Fibroblast of gingiva (primary cell): ENCODE measurements around the gene PSMA8.
"Not testable (repeated sequence)": the region's sequence is repeated elsewhere in the genome, so short reads cannot be mapped to it uniquely, and the experiment has no call there.

Source experiments
- DNase-seq: peaks from one replicate; pipeline ENCODE4 v3.0.0-alpha.2; 2011; ENCODE audit warnings: low read depth

The PSMA8 gene

GRCh38 chr18:26133652-26134051 is at the start of gene PSMA8:
PSMA8 (plus strand) TSS chr18:26133869; CDS start chr18:26133966, 97 bp downstream.
- peak; percentile 2 for DNase-seq

DNA sequence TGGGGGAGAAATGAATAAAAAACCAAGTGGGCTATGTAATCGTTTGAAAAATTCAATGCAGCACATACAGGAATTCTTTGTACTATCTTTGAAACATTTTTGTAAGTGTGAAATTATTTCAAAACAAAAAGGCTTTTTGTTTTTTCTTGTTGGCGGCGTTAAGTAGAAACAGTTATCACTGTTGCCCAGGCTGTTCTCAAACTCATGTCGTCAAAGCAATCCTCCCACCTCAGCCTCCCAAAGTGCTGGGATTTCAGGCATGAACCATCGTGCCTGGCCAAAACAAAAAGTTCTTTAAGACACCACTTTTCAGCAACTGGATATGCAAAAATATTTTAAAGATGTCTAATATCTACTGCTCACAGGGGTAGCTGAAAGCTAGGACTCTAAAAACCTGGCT is 48.6 kb upstream of the PSMA8 start:
- DNase-seq, result no peak

- DNase-seq, result no peak
Measured at GRCh38 chr18:26086959-26087358, 46.7 kb upstream of the PSMA8 start.

DNA sequence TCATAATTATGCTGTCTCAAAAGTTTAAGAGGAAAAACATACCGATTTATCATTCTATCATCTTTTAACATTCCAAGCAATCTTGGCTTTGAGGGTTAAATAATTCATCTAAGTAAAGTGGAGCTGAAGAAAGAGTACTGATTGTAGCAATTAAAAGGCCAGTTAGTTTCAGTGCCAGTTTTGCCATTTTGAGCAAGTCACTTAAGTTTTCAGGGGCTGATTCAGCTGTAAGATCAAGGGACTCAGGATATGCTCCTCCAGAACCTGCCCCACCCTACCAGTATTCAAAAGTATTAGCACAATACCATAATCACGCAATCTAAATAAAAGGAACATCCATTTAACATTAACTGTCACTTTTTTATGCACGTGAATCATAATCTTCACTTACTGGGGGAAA is 45.2 kb upstream of the PSMA8 start:
- DNase-seq, result no peak

DNA sequence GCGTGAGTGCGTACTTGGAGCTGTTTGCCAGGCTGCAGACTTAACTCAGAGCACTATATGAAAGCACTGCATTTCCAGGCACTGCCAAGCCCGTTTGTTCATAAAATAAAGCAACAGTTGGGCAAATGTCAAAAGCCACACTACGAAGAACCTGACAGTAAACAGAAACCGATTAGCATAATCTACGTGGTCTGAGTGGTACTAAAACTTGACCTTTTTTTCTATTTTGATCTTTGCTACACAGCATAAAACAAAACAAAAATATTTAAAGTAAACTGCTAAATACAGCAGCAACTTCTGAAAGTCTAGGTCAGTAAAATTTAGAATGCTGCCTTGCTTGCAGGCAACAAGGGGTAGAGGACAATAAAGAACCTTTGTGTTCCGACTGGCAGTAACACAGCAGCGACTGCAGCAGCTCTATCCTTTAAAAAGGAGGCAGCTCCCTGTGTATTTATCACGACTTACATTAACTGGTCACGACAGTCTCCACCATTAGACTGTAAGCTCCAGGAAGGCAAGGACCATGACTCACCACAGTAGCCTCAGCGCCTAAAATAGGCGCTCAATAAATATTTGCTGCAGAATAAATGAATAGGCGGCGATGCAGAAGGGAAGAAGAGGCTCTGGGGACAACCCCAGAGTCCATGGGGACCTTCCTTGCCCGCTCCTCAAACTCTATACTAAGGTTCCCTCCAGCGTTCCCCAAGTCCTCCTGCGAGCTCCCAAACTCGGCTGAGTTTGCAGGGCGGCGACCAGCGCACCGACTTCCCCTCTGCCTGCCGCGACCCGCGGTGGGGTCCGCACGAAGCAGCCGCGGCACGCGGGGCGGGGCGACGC is 44.2 kb upstream of the PSMA8 start:
- DNase-seq, result peak; percentile 20

DNA sequence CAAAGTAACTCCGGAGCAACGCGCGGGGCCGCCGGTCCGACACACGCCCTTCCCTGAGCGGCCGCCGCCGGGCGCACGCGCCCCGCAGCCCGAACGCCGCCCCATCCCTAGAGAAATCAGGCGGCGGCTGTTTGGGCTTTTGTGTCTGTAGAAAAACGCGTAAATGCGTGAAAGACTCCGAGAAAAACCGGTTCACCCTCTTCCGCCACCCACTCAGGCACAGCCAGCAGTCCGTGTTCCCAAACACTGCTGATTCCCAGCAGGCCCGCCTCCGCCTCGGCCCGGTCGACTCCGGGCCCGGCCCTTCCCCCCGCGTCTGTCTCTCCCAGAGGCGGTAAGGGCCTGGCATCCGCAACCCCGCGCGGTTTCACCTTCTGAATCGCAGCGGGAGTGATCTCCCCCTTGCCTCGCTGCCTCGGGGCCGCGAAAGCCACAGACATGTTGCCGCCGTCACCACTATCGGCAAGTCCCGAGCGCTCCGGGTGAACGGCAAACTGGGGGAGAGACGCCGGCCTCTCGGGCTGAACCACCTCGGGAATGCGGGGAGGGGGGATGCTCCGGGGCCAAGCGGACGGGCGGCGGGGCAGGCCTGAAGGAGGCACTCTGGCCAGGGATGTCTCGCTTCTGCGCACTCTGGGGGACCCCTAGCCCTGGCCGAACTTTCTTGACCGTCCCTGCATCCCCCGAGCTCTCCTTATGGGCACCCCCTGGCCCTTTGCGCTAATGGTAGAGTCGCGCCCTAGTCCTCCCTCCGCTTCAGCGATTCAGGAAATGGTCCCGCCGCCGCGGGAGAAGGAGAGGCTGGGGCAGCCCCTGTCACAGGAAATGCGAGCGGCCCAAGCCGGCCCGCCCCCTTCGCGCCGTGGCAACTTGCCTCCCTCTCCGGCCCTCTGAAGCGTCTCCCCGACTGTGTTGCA is 43.3 kb upstream of the PSMA8 start, which contains the start of gene SS18:
Gene SS18 (minus strand): TSS at position 484 of the 917 bp plus-strand sequence. CDS start 44 bp downstream, at position 440.
- DNase-seq, result peak; percentile 96

- DNase-seq, result no peak
Measured at GRCh38 chr18:26091047-26091630, 42.5 kb upstream of the PSMA8 start.

- no peak for DNase-seq
Measured at GRCh38 chr18:26096852-26097251, 36.8 kb upstream of the PSMA8 start.

- DNase-seq, result no peak
Measured at GRCh38 chr18:26097563-26097962, 36.1 kb upstream of the PSMA8 start.

- DNase-seq, result no peak
Measured at GRCh38 chr18:26103579-26103978, 30.1 kb upstream of the PSMA8 start.

GRCh38 chr18:26104035-26104434 is 29.6 kb upstream of the PSMA8 start:
- DNase-seq, result no peak

DNA sequence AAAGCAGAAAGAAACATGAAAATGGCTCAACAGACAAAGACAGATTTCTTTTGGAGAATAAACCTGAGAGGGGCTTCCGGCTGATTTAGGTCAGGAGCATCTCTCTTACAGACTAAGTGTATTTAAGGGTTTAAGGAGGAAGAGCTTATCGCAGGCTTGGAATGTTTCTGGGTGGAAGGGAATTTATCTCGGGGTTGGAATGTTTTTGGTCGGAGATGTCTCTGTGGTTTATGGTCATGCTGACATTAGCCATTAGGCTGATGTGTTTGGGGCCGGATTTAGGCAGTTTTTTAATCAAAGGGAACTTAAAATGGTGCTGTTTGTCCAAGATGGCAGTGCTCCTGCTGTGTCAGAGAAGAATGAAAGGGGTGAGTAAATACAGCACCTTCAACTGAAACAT is 14.4 kb upstream of the PSMA8 start:
- DNase-seq, result no peak

DNA sequence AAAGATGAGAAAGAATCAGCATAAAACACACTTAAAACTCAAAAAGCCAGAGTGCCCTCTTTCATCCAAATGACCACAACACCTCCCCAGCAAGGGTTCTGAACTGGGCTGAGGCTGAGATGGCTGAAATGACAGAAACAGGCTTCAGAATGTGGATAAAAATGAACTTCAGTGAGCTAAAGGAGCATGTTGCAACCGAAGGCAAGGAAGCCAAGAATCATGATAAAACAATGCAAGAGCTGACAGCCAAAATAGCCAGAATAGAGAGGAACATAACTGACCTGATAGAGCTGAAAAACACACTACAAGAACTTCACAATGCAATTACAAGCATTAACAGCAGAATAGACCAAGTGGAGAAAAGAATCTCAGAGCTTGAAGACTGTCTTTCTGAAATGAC is 12.2 kb upstream of the PSMA8 start:
- DNase-seq, result peak; percentile 5

- not testable (repeated sequence) for DNase-seq
Measured at GRCh38 chr18:26121994-26122393, 11.7 kb upstream of the PSMA8 start.

DNA sequence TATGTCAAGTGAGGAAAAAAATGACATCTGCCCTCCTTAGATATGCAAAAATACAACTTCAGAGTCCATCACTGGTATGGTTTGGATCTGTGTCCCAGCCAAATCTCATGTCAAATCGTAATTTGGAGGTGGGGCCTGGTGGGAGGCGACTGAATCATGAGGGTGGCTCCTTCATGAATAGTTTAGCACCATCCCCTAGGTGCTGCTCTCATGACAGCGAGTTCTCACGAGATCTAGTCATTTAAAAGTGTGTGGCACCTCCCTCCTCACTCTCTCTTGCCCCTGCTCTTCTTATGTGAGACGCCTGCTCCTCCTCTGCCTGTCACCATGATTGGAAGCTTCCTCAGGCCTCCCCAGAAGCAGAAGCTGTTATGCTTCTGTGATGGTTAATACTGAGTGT is 5.9 kb upstream of the PSMA8 start:
- no peak for DNase-seq

DNA sequence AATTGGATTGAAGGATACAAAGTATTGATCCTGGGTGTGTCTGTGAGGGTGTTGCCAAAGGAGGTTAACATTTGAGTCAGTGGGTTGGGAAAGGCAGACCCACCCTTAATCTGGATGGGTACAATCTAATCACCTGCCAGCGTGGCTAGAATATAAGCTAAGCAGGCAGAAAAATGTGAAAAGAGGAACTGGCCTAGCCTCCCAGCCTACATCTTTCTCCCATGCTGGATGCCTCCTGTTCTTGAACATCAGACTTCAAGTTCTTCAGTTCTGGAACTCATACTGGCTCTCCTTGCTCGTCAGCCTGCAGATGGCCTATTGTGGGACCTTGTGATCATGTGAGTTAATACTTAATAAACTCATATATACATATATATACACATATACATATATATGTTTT is 5.5 kb upstream of the PSMA8 start:
- DNase-seq, result not testable (repeated sequence)

DNA sequence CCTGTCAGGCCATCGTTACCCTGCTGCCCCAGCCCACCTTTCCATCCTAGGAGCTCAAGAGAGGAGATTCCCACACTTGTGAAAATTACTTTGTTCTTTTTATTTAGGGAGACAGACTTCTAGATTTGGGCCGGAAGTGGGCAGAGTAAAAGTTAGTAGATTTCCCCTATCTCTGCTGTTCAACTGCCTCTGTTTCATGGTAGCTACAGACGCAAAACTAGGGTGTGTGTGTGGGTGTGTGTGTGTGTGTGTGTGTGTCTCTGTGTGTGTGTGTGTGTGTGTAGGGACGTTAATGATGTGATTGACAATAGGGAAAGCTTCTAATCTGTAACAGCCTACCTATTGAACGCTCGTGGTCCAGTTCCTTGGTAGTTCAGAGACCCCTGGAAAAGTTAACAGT is 438 bp downstream of the PSMA8 start:
- DNase-seq, result no peak

GRCh38 chr18:26135548-26135947 is 1.9 kb downstream of the PSMA8 start:
- no peak for DNase-seq

- no peak for DNase-seq
Measured at GRCh38 chr18:26157326-26157725, 23.7 kb downstream of the PSMA8 start.

GRCh38 chr18:26159353-26159752 is 25.7 kb downstream of the PSMA8 start:
- no peak for DNase-seq

GRCh38 chr18:26164571-26164970 is 30.9 kb downstream of the PSMA8 start:
- no peak for DNase-seq

- not testable (repeated sequence) for DNase-seq
Measured at GRCh38 chr18:26167592-26167991, 33.9 kb downstream of the PSMA8 start.
